GM23338 (cell line): ENCODE results near the gene RAD51B. TPM values are rescaled to one million over a fixed set of nuclear protein-coding genes. Genes with fewer than 3 reads are reported as not detected.

Source experiments
- ATAC-seq: fragments of 200-7000 bp; cut with Tn5 transposase; 3 replicates; pipeline ENCODE4 v1.9.1; 2020
- DNase-seq: peaks from one replicate; pipeline ENCODE4 v3.0.0-alpha.2; 2015; ENCODE audit warnings: low spot score
- H2AFZ ChIP-seq: fragments of 200-600 bp; sonication (generic); 2 replicates; pipeline ENCODE4 v1.8.0; 2016; ENCODE audit warnings: antibody characterized with exemption, mild to moderate bottlenecking, moderate library complexity
- H3F3A ChIP-seq: fragments of 200-600 bp; sonication (generic); replicated peaks from 2 replicates; pipeline ENCODE4 v1.8.0; 2017; ENCODE audit warnings: antibody characterized with exemption, mixed run types, low read depth
- H3K27ac ChIP-seq: fragments of 200-600 bp; sonication (generic); 2 replicates; pipeline ENCODE4 v1.6.1; 2016; ENCODE audit warnings: low read depth
- H3K27me3 ChIP-seq: fragments of 200-600 bp; sonication (generic); 2 replicates; pipeline ENCODE4 v1.8.0; 2016; ENCODE audit warnings: mild to moderate bottlenecking, mixed run types, moderate library complexity; ENCODE audit not compliant: insufficient read depth
- H3K36me3 ChIP-seq: fragments of 200-600 bp; sonication (generic); 2 replicates; pipeline ENCODE4 v1.8.0; 2016; ENCODE audit warnings: mild to moderate bottlenecking; ENCODE audit not compliant: insufficient read depth
- H3K4me1 ChIP-seq: fragments of 200-600 bp; sonication (generic); 2 replicates; pipeline ENCODE4 v1.8.0; 2016; ENCODE audit warnings: mild to moderate bottlenecking, moderate library complexity; ENCODE audit not compliant: insufficient read depth
- H3K4me2 ChIP-seq: fragments of 200-600 bp; sonication (generic); 2 replicates; pipeline ENCODE4 v1.7.1; 2017; ENCODE audit warnings: mixed run types
- H3K4me3 ChIP-seq: fragments of 200-600 bp; sonication (generic); 2 replicates; pipeline ENCODE4 v1.6.1; 2016; ENCODE audit warnings: mixed run types
- H3K79me2 ChIP-seq: fragments of 200-600 bp; sonication (generic); replicated peaks from 2 replicates; pipeline ENCODE4 v1.8.0; 2017; ENCODE audit warnings: mild to moderate bottlenecking; ENCODE audit not compliant: insufficient read depth
- H3K9me2 ChIP-seq: fragments of 200-600 bp; sonication (generic); 2 replicates; pipeline ENCODE4 v1.8.0; 2017; ENCODE audit not compliant: insufficient read depth
- H4K20me1 ChIP-seq: fragments of 200-600 bp; sonication (generic); replicated peaks from 2 replicates; pipeline ENCODE4 v1.8.0; 2017; ENCODE audit warnings: mild to moderate bottlenecking; ENCODE audit not compliant: insufficient read depth
- H3K27ac Mint-ChIP-seq: 2 replicates; pipeline ENCODE4 v1.8.0; 2020; ENCODE audit warnings: inconsistent platforms, mild to moderate bottlenecking, moderate library complexity, mixed read lengths
- H3K27me3 Mint-ChIP-seq: 3 replicates; pipeline ENCODE4 v1.8.0; 2022; ENCODE audit warnings: low read depth, mild to moderate bottlenecking, moderate library complexity, mixed read lengths, inconsistent platforms; ENCODE audit not compliant: insufficient read depth, poor library complexity
- H3K36me3 Mint-ChIP-seq: 3 replicates; pipeline ENCODE4 v1.8.0; 2021; ENCODE audit warnings: low read depth, mild to moderate bottlenecking, inconsistent platforms, moderate library complexity, mixed read lengths
- H3K4me1 Mint-ChIP-seq: 3 replicates; pipeline ENCODE4 v1.8.0; 2020; ENCODE audit warnings: mild to moderate bottlenecking, inconsistent platforms, mixed read lengths
- H3K4me3 Mint-ChIP-seq: 3 replicates; pipeline ENCODE4 v1.8.0; 2021; ENCODE audit warnings: moderate library complexity, mild to moderate bottlenecking, inconsistent platforms, mixed read lengths
- H3K9me3 Mint-ChIP-seq: 3 replicates; pipeline ENCODE4 v1.8.0; 2020; ENCODE audit warnings: moderate library complexity, mild to moderate bottlenecking, inconsistent platforms, mixed read lengths
- CTCF ChIP-seq, 2 experiments: fragments of 200-600 bp in 1 of 2; sonication (generic) in 1 of 2; conservative IDR thresholded peaks; 2 replicates each; pipeline versions ENCODE4 v1.5.1 to v1.6.1; 2016 to 2017; ENCODE audit warnings: antibody characterized with exemption in 2 of 2, low read depth in 2 of 2, mild to moderate bottlenecking in 2 of 2, moderate library complexity in 1 of 2
- EZH2 ChIP-seq: fragments of 200-600 bp; sonication (generic); IDR thresholded peaks from one replicate; pipeline ENCODE4 v1.8.0; 2017; ENCODE audit warnings: antibody characterized with exemption, mild to moderate bottlenecking, low read depth; ENCODE audit not compliant: unreplicated experiment
- EZH2phosphoT487 ChIP-seq: fragments of 200-600 bp; sonication (generic); IDR thresholded peaks from one replicate; pipeline ENCODE4 v1.8.1; 2018; ENCODE audit warnings: antibody characterized with exemption; ENCODE audit not compliant: unreplicated experiment
- JUNB ChIP-seq: IDR thresholded peaks from one replicate; pipeline ENCODE4 v1.6.1; 2016; ENCODE audit warnings: antibody characterized with exemption; ENCODE audit not compliant: unreplicated experiment
- NANOG ChIP-seq: IDR thresholded peaks from 2 replicates; pipeline ENCODE4 v1.6.1; 2016; ENCODE audit warnings: antibody characterized with exemption, borderline replicate concordance
- POLR2AphosphoS5 ChIP-seq: IDR thresholded peaks from 2 replicates; pipeline ENCODE4 v1.6.1; 2016; ENCODE audit warnings: antibody characterized with exemption, low read depth
- STAT1 ChIP-seq: IDR thresholded peaks from one replicate; pipeline ENCODE4 v1.6.1; 2016; ENCODE audit warnings: antibody characterized with exemption; ENCODE audit not compliant: unreplicated experiment
- ZNF114 ChIP-seq: fragments of 250-450 bp; sonication (Bioruptor Pico); IDR thresholded peaks from 2 replicates; pipeline ENCODE4 v1.5.0; 2020; ENCODE audit warnings: mild to moderate bottlenecking, moderate library complexity
- ZNF331 ChIP-seq: fragments of 250-450 bp; sonication (Bioruptor Pico); IDR thresholded peaks from 2 replicates; pipeline ENCODE4 v1.5.0; 2020; ENCODE audit warnings: low read depth, mild to moderate bottlenecking, moderate library complexity
- polyA plus RNA-seq: library from polyadenylated mRNA; unstranded; fragments of >200 nt; fragmentation: Nextera tagmentation; extraction: Ambion mirVana; gene quantifications from 2 replicates; pipeline ENCODE4 v1.2.1, GENCODE V29; 2016
- total RNA-seq: library from RNA; depleted of rRNA; stranded (reverse); fragments of >200 nt; shearing (Covaris generic); gene quantifications from 2 replicates; pipeline ENCODE4 v1.2.3, GENCODE V29; 2014
- TF ChIP-seq, protein P1 (sequence below): fragments of 250-450 bp; sonication (Bioruptor Pico); IDR thresholded peaks from 2 replicates; pipeline ENCODE4 v1.5.0; 2020; ENCODE audit warnings: mild to moderate bottlenecking, moderate library complexity
- TF ChIP-seq, protein P2 (sequence below): IDR thresholded peaks from 2 replicates; pipeline ENCODE4 v1.6.1; 2016; ENCODE audit warnings: antibody characterized with exemption
- TF ChIP-seq, protein P3 (sequence below): IDR thresholded peaks from one replicate; pipeline ENCODE4 v1.6.1; 2018; ENCODE audit warnings: antibody characterized with exemption; ENCODE audit not compliant: unreplicated experiment

RAD51B gene
- total and polyA plus RNA-seq, 2 experiments from 2014 or later: 15.7 to 29.1 TPM

GRCh38 chr14:68518761-68519670, 699.4 kb downstream of the RAD51B start:
- TF ChIP-seq STAT1 (no peak), ZNF114 (CRISPR knock-in tag) (no peak), JUNB (no peak), ZNF331 (CRISPR knock-in tag) (no peak), CTCF (conservative IDR thresholded peaks at IDR 0.05; ENCODE audit: low read depth in 2 of 2) (no peak), POLR2AphosphoS5 (no peak), EZH2phosphoT487 (no peak), NANOG (no peak), EZH2 (no peak)
- TF ChIP-seq, protein P1, sequence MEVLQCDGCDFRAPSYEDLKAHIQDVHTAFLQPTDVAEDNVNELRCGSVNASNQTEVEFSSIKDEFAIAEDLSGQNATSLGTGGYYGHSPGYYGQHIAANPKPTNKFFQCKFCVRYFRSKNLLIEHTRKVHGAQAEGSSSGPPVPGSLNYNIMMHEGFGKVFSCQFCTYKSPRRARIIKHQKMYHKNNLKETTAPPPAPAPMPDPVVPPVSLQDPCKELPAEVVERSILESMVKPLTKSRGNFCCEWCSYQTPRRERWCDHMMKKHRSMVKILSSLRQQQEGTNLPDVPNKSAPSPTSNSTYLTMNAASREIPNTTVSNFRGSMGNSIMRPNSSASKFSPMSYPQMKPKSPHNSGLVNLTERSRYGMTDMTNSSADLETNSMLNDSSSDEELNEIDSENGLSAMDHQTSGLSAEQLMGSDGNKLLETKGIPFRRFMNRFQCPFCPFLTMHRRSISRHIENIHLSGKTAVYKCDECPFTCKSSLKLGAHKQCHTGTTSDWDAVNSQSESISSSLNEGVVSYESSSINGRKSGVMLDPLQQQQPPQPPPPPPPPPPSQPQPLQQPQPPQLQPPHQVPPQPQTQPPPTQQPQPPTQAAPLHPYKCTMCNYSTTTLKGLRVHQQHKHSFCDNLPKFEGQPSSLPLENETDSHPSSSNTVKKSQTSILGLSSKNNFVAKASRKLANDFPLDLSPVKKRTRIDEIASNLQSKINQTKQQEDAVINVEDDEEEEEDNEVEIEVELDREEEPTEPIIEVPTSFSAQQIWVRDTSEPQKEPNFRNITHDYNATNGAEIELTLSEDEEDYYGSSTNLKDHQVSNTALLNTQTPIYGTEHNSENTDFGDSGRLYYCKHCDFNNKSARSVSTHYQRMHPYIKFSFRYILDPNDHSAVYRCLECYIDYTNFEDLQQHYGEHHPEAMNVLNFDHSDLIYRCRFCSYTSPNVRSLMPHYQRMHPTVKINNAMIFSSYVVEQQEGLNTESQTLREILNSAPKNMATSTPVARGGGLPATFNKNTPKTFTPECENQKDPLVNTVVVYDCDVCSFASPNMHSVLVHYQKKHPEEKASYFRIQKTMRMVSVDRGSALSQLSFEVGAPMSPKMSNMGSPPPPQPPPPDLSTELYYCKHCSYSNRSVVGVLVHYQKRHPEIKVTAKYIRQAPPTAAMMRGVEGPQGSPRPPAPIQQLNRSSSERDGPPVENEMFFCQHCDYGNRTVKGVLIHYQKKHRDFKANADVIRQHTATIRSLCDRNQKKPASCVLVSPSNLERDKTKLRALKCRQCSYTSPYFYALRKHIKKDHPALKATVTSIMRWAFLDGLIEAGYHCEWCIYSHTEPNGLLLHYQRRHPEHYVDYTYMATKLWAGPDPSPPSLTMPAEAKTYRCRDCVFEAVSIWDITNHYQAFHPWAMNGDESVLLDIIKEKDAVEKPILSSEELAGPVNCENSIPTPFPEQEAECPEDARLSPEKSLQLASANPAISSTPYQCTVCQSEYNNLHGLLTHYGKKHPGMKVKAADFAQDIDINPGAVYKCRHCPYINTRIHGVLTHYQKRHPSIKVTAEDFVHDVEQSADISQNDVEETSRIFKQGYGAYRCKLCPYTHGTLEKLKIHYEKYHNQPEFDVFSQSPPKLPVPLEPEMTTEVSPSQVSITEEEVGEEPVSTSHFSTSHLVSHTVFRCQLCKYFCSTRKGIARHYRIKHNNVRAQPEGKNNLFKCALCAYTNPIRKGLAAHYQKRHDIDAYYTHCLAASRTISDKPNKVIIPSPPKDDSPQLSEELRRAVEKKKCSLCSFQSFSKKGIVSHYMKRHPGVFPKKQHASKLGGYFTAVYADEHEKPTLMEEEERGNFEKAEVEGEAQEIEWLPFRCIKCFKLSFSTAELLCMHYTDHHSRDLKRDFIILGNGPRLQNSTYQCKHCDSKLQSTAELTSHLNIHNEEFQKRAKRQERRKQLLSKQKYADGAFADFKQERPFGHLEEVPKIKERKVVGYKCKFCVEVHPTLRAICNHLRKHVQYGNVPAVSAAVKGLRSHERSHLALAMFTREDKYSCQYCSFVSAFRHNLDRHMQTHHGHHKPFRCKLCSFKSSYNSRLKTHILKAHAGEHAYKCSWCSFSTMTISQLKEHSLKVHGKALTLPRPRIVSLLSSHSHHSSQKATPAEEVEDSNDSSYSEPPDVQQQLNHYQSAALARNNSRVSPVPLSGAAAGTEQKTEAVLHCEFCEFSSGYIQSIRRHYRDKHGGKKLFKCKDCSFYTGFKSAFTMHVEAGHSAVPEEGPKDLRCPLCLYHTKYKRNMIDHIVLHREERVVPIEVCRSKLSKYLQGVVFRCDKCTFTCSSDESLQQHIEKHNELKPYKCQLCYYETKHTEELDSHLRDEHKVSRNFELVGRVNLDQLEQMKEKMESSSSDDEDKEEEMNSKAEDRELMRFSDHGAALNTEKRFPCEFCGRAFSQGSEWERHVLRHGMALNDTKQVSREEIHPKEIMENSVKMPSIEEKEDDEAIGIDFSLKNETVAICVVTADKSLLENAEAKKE: no peak
- TF ChIP-seq, protein P2, sequence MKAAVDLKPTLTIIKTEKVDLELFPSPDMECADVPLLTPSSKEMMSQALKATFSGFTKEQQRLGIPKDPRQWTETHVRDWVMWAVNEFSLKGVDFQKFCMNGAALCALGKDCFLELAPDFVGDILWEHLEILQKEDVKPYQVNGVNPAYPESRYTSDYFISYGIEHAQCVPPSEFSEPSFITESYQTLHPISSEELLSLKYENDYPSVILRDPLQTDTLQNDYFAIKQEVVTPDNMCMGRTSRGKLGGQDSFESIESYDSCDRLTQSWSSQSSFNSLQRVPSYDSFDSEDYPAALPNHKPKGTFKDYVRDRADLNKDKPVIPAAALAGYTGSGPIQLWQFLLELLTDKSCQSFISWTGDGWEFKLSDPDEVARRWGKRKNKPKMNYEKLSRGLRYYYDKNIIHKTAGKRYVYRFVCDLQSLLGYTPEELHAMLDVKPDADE: no peak
- TF ChIP-seq, protein P3, sequence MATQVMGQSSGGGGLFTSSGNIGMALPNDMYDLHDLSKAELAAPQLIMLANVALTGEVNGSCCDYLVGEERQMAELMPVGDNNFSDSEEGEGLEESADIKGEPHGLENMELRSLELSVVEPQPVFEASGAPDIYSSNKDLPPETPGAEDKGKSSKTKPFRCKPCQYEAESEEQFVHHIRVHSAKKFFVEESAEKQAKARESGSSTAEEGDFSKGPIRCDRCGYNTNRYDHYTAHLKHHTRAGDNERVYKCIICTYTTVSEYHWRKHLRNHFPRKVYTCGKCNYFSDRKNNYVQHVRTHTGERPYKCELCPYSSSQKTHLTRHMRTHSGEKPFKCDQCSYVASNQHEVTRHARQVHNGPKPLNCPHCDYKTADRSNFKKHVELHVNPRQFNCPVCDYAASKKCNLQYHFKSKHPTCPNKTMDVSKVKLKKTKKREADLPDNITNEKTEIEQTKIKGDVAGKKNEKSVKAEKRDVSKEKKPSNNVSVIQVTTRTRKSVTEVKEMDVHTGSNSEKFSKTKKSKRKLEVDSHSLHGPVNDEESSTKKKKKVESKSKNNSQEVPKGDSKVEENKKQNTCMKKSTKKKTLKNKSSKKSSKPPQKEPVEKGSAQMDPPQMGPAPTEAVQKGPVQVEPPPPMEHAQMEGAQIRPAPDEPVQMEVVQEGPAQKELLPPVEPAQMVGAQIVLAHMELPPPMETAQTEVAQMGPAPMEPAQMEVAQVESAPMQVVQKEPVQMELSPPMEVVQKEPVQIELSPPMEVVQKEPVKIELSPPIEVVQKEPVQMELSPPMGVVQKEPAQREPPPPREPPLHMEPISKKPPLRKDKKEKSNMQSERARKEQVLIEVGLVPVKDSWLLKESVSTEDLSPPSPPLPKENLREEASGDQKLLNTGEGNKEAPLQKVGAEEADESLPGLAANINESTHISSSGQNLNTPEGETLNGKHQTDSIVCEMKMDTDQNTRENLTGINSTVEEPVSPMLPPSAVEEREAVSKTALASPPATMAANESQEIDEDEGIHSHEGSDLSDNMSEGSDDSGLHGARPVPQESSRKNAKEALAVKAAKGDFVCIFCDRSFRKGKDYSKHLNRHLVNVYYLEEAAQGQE: no peak
- Histone ChIP-seq H3F3A (no peaks in the 10 kb centered on the region), H2AFZ (no peak overlapping the region), H4K20me1 (no peaks in the 10 kb centered on the region), H3K9me2 (peaks cover 13% of the 10 kb centered on the region), H3K27ac (no peak overlapping the region), H3K4me1 (peaks cover 15% of the 10 kb centered on the region), H3K36me3 (no peaks in the 10 kb centered on the region), H3K4me2 (no peak overlapping the region), H3K79me2 (no peaks in the 10 kb centered on the region), H3K27me3 (no peaks in the 10 kb centered on the region), H3K4me3 (no peak overlapping the region)
- H3K27ac Mint-ChIP-seq: peak overlapping the region; percentile 24; the same call in 1 of the 2 replicates
- DNase-seq (no peak), ATAC-seq (no peak)
- peaks cover 38% of the 10 kb centered on the region for H3K4me1 Mint-ChIP-seq
- no peaks in the 10 kb centered on the region for H3K9me3 Mint-ChIP-seq
- H3K4me3 Mint-ChIP-seq: no peak overlapping the region
- no peaks in the 10 kb centered on the region for H3K36me3 Mint-ChIP-seq
- H3K27me3 Mint-ChIP-seq: peaks cover 4% of the 10 kb centered on the region
